HepG2 (cell line): ENCODE results near the gene CES2. TPM values are rescaled to one million over a fixed set of nuclear protein-coding genes. Genes with fewer than 3 reads are reported as not detected.

ENCODE experiments used
- ATAC-seq: fragments of 200-7000 bp; cut with Tn5 transposase; 3 replicates; pipeline ENCODE4 v1.9.1; 2020; ENCODE audit warnings: mild to moderate bottlenecking, moderate library complexity
- BruUV-seq: library from RNA; stranded (reverse); fragments of 400-500 nt; replicated peaks from 2 replicates; lab custom pipeline; 2021; lab: Mats Ljungman, UMichigan
- CTCF ChIA-PET: fragments of 300-600 bp; formaldehyde crosslinking; extraction: SDS; loops from one replicate; lab custom pipeline; 2021; ENCODE audit warnings: low total read pairs, inconsistent platforms, low intra/inter-chr PET ratio; lab: Yijun Ruan, JAX
- POLR2A ChIA-PET: fragments of 350-600 bp; sonication (Branson Sonifier 250); formaldehyde crosslinking; loops from one replicate; lab custom pipeline; 2020; ENCODE audit warnings: antibody characterized with exemption, inconsistent platforms; lab: Yijun Ruan, JAX
- DNase-seq: peaks from one replicate; pipeline ENCODE4 v3.0.0-alpha.2; 2015; ENCODE audit warnings: low spot score
- FAIRE-seq: peaks from 3 replicates; lab custom pipeline; 2011; peaks lifted over from hg19 to GRCh38; lab: Jason Lieb, UNC
- H2AFZ ChIP-seq: one replicate; pipeline ENCODE4 v1.6.1; 2011; ENCODE audit warnings: low read length, inconsistent platforms
- H3K27ac ChIP-seq: fragments of 300-600 bp; 3 replicates; pipeline ENCODE4 v1.8.0; 2011; ENCODE audit warnings: mixed run types, mild to moderate bottlenecking, mixed read lengths, low read length, inconsistent platforms; ENCODE audit not compliant: insufficient read depth; ENCODE audit errors: extremely low read length
- H3K27me3 ChIP-seq, 2 experiments: fragments of 200-600 bp in 1 of 2; 2 replicates in 1 of 2; 3 replicates in 1 of 2; pipeline versions ENCODE4 v1.6.0 to v1.8.0; 2011; ENCODE audit warnings: low read length in 2 of 2, mild to moderate bottlenecking in 2 of 2, moderate library complexity in 2 of 2, inconsistent platforms in 1 of 2; ENCODE audit not compliant: insufficient read depth in 2 of 2, control insufficient read depth in 1 of 2
- H3K36me3 ChIP-seq, 2 experiments: fragments of 200-600 bp in 1 of 2; replicated peaks in 1 of 2; 2 replicates in 1 of 2; 3 replicates in 1 of 2; pipeline versions ENCODE4 v1.5.1 to v1.8.0; 2011; ENCODE audit warnings: low read length in 2 of 2, inconsistent platforms in 1 of 2; ENCODE audit not compliant: insufficient read depth in 2 of 2, control insufficient read depth in 1 of 2
- H3K4me1 ChIP-seq: 2 replicates; pipeline ENCODE4 v1.5.1; 2012; ENCODE audit warnings: low read length, inconsistent platforms; ENCODE audit not compliant: insufficient read depth
- H3K4me2 ChIP-seq: 2 replicates; pipeline ENCODE4 v1.6.0; 2011; ENCODE audit warnings: low read depth, low read length, inconsistent platforms
- H3K4me3 ChIP-seq, 3 experiments: fragments of 200-600 bp in 1 of 3; sonication (generic), shearing (Covaris generic) in 1 of 3; replicated peaks in 1 of 3; 2 replicates each; pipeline ENCODE4 v1.5.1; 2011 to 2016; ENCODE audit warnings: low read length in 3 of 3, inconsistent platforms in 2 of 3, low read depth in 2 of 3, mild to moderate bottlenecking in 2 of 3, control low read depth in 1 of 3, mixed read lengths in 1 of 3; ENCODE audit not compliant: insufficient read depth in 1 of 3
- H3K79me2 ChIP-seq: one replicate; pipeline ENCODE4 v1.6.1; 2011; ENCODE audit warnings: low read length, inconsistent platforms; ENCODE audit not compliant: insufficient read depth
- H3K9ac ChIP-seq: 2 replicates; pipeline ENCODE4 v1.6.0; 2011; ENCODE audit warnings: mild to moderate bottlenecking, low read depth, low read length, inconsistent platforms; ENCODE audit not compliant: insufficient read depth
- H3K9me3 ChIP-seq: 2 replicates; pipeline ENCODE4 v1.5.1; 2012; ENCODE audit warnings: mild to moderate bottlenecking, low read length
- H4K20me1 ChIP-seq: 2 replicates; pipeline ENCODE4 v1.6.0; 2011; ENCODE audit warnings: inconsistent platforms, mild to moderate bottlenecking, low read length, moderate library complexity; ENCODE audit not compliant: insufficient read depth
- MTF2 ChIP-seq: sonication (generic); formaldehyde crosslinking; IDR thresholded peaks from 2 replicates; pipeline ENCODE4 v1.5.0; 2020; ENCODE audit warnings: missing genetic modification reagents, borderline replicate concordance
- NFE2L2 ChIP-seq: fragments of 150-350 bp; IDR thresholded peaks from 2 replicates; pipeline ENCODE4 v1.6.1; 2014; ENCODE audit warnings: low read length
- SP4 ChIP-seq: sonication (generic); formaldehyde crosslinking; IDR thresholded peaks from 2 replicates; pipeline ENCODE4 v1.8.1; 2023; ENCODE audit warnings: mild to moderate bottlenecking, missing genetic modification reagents
- ZNF501 ChIP-seq: sonication (generic); formaldehyde crosslinking; IDR thresholded peaks from 2 replicates; pipeline ENCODE4 v1.5.1; 2020; ENCODE audit warnings: mild to moderate bottlenecking, moderate library complexity, missing genetic modification reagents
- ZNF703 ChIP-seq: sonication (generic); formaldehyde crosslinking; IDR thresholded peaks from 2 replicates; pipeline ENCODE4 v1.5.1; 2020; ENCODE audit warnings: missing genetic modification reagents, mild to moderate bottlenecking, moderate library complexity, borderline replicate concordance
- ZNF768 ChIP-seq: sonication (generic); formaldehyde crosslinking; IDR thresholded peaks from 2 replicates; pipeline ENCODE4 v1.4.0; 2020; ENCODE audit warnings: missing genetic modification reagents
- WGBS: methylation state at CpG from one replicate; pipeline ENCODE4 v1.1.6; 2017; ENCODE audit warnings: low lambda C conversion rate; 5-methylcytosine and 5-hydroxymethylcytosine counted together
- in situ Hi-C: cut with HindIII; loops from 2 replicates; pipeline ENCODE4 v1.10.0; 2017; ENCODE audit warnings: low pct_unique_long_range_greater_than_20kb; ENCODE audit not compliant: extremely low pct_ligation_motif_present
- intact Hi-C: fragments of 100-400 bp; cut with micrococcal nuclease; formaldehyde crosslinking; loops from one replicate; pipeline ENCODE4 v1.10.0; 2022; ENCODE audit not compliant: unreplicated experiment
- polyA plus RNA-seq, 8 experiments: library from polyadenylated mRNA; depleted of rRNA in 3 of 8; stranded (reverse) in 7 of 8; unstranded in 1 of 8; fragments of >200 nt; fragmentation: Illumina TruSeq in 4 of 8; extraction: Trizol in 4 of 8; gene quantifications; 2 replicates each; pipeline versions ENCODE4 v1.2.1 to v1.2.3, GENCODE V29; 2011 to 2016; ENCODE audit warnings: low read depth in 4 of 8, missing spikeins in 1 of 8, mixed read lengths in 1 of 8; ENCODE audit not compliant: insufficient read depth in 1 of 8
- total RNA-seq, 5 experiments: library from RNA; depleted of rRNA; stranded (reverse); fragments of >200 nt; fragmentation: Illumina TruSeq; extraction: Trizol; gene quantifications; 2 replicates each; pipeline ENCODE4 v1.2.3, GENCODE V29; 2016; ENCODE audit warnings: low read depth in 1 of 5

Gene CES2
- total and polyA plus RNA-seq, 2 of the 13 experiments (the other 11 are each of a cell fraction or from before 2014, with no cell fraction given) = 50.6 to 63.8 TPM

DNA sequence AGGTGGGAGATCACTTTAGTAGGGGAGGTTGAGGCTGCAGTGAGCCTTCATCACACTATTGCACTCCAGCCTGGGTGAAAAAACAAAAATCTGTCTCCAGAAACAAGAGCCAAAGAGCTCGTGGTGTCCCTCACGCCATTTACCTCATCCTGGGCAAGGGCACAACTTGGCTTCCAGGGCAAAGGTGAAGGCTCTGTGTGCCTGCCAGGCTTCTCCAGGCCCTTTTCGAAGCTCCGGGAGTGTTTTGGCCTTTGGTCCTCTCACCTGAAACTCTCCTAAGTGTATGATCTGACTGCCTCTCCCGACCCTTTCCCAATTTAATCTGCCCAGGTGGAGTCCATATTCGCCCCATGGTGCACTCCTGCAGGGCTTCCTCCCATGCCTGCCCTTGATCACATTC is 14.2 kb downstream of the CES2 start:
- POLR2A ChIA-PET = no interaction called here
- peaks cover 53% of the 10 kb centered on the region for H3K4me1 ChIP-seq
- ATAC-seq (no peak), FAIRE-seq (no peak), DNase-seq (no peak)
- in situ Hi-C loops = no loop called here
- BruUV-seq = no TSS peak
- no peaks in the 10 kb centered on the region for H4K20me1 ChIP-seq
- H3K79me2 ChIP-seq = no peaks in the 10 kb centered on the region
- H3K27ac ChIP-seq = no peak overlapping the region
- H3K4me3 ChIP-seq = no peak overlapping the region
- H3K9me3 ChIP-seq = 0 out of 2 replicates have a peak, but pooled peaks cover 5% of the 10 kb centered on the region
- CTCF ChIA-PET = interaction anchor here (1.1 kb wide), 1 partner anchor 28 kb away, joined by 3 read pairs; no protein-coding TSS in a partner anchor
- peaks cover 4 to 24% of the 10 kb centered on the region in 2 experiments; a peak in 4 of 5 replicates for H3K27me3 ChIP-seq
- H3K36me3 ChIP-seq = no peaks in the 10 kb centered on the region
- no peak for TF ChIP-seq ZNF703 (CRISPR knock-in tag)
- 0 out of 2 replicates have a peak, but pooled peaks have one; percentile 20 for TF ChIP-seq SP4 (CRISPR knock-in tag)
- TF ChIP-seq ZNF501 (CRISPR knock-in tag) = 0 out of 2 replicates have a peak, but pooled peaks have one; percentile 11
- peak overlapping the region; percentile 75; the same call in 1 of the 2 replicates for H3K4me2 ChIP-seq
- intact Hi-C loops = no loop called here
- no peak overlapping the region for H3K9ac ChIP-seq
- no peak overlapping the region for H2AFZ ChIP-seq
- 31% methylated on average over 6 of the region's 6 CpGs for WGBS

DNA sequence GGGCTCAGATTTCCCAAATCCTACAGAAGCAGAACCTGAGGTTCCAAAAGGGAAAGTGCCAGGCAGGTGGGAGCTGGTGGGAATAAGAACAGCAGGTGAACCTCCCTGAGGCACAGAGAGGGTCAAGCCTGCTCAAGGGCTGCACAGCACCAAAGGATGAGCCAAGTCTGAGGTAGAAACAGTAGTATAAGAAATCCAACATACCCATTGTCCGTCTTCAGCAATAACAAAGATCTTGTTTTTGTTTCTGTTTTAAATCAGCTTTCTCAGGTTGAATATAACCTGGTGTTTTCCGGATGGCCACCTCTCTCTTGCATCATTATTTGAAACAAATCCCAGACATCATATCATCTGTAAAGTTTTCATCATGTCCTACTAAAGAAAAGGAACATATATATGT is 15.1 kb downstream of the CES2 start:
- H3K9ac ChIP-seq = no peak overlapping the region
- no peak overlapping the region for H2AFZ ChIP-seq
- TF ChIP-seq MTF2 (CRISPR knock-in tag) = no peak
- no peak for TF ChIP-seq NFE2L2
- TF ChIP-seq ZNF768 = peak; percentile 92
- no peak for FAIRE-seq
- in situ Hi-C loops (no loop called here), intact Hi-C loops (loop anchor here (10.0 kb wide), 1 partner anchor 64 kb away; no protein-coding TSS in a partner anchor)
- no peak overlapping the region for H3K4me2 ChIP-seq
- no peak for ATAC-seq
- ChIA-PET CTCF (interaction anchor here (1.1 kb wide), 1 partner anchor 27 kb away, joined by 3 read pairs; no protein-coding TSS in a partner anchor), POLR2A (no interaction called here)
- BruUV-seq = no TSS peak
- H3K27me3 ChIP-seq = peaks cover 4 to 24% of the 10 kb centered on the region in 2 experiments; a peak in 4 of 5 replicates
- H3K4me1 ChIP-seq = peaks cover 63% of the 10 kb centered on the region
- DNase-seq = no peak
- H3K36me3 ChIP-seq = no peaks in the 10 kb centered on the region
- WGBS = 71% methylated on average over 2 of the region's 2 CpGs
- 0 out of 2 replicates have a peak, but pooled peaks cover 5% of the 10 kb centered on the region for H3K9me3 ChIP-seq
- no peaks in the 10 kb centered on the region for H3K79me2 ChIP-seq
- no peaks in the 10 kb centered on the region for H4K20me1 ChIP-seq
- no peak overlapping the region for H3K4me3 ChIP-seq
- no peak overlapping the region for H3K27ac ChIP-seq
